Stomach (tissue), 9 donors: ENCODE data around the gene CFLAR. TPM values are rescaled to one million over a fixed set of nuclear protein-coding genes. Genes with fewer than 3 reads are reported as not detected.

Experiments used
- DNase-seq, 2 donors: peaks; one replicate each; pipeline versions ENCODE4 v3.0.0 to v3.0.0-alpha.2; 2013 to 2019
- H3K27ac ChIP-seq, 5 donors: fragments of 200-600 bp in 4 of 5; sonication (generic) in 4 of 5; one replicate each; pipeline ENCODE4 v1.5.1; 2013 to 2019; ENCODE audit warnings: mild to moderate bottlenecking in 1 of 5, moderate library complexity in 1 of 5
- H3K27me3 ChIP-seq, 3 donors: fragments of 200-600 bp; sonication (generic); one replicate each; pipeline ENCODE4 v1.5.1; 2017 to 2019; ENCODE audit warnings: mixed run types in 1 of 3
- H3K36me3 ChIP-seq, 4 donors: fragments of 200-600 bp; sonication (generic); 1 replicate in 3 of 4; 2 replicates in 1 of 4; pipeline ENCODE4 v1.5.1; 2016 to 2019
- H3K4me1 ChIP-seq, 4 donors: fragments of 200-600 bp; sonication (generic); one replicate each; pipeline ENCODE4 v1.5.1; 2016 to 2019
- H3K4me3 ChIP-seq, 4 donors: fragments of 200-600 bp; sonication (generic) in 3 of 4; one replicate each; pipeline ENCODE4 v1.5.1; 2016 to 2019; ENCODE audit warnings: mild to moderate bottlenecking in 1 of 4
- H3K9me3 ChIP-seq, 4 donors: fragments of 200-600 bp; sonication (generic); one replicate each; pipeline ENCODE4 v1.5.1; 2016 to 2019
- CTCF ChIP-seq, 7 experiments: fragments of 450-650 bp in 4 of 7; fragments of 200-600 bp in 3 of 7; sonication (generic) in 3 of 7; IDR thresholded peaks; one replicate each; pipeline ENCODE4 v1.5.1; 2016 to 2019; ENCODE audit warnings: antibody characterized with exemption in 7 of 7, control low read depth in 2 of 7, mild to moderate bottlenecking in 1 of 7
- EP300 ChIP-seq: sonication (generic); formaldehyde crosslinking; IDR thresholded peaks from one replicate; pipeline ENCODE4 v1.6.1; 2017; ENCODE audit warnings: antibody characterized with exemption
- POLR2A ChIP-seq, 4 donors: fragments of 450-650 bp; IDR thresholded peaks; one replicate each; pipeline ENCODE4 v1.6.1; 2016; ENCODE audit warnings: antibody characterized with exemption in 4 of 4, control low read depth in 2 of 4, mild to moderate bottlenecking in 1 of 4, moderate library complexity in 1 of 4
- POLR2AphosphoS5 ChIP-seq, 3 donors: sonication (generic); formaldehyde crosslinking; IDR thresholded peaks; one replicate each; pipeline ENCODE4 v1.6.1; 2016; ENCODE audit warnings: antibody characterized with exemption in 3 of 3
- WGBS, 5 donors: extraction: QIAGEN DNeasy Blood & Tissue Kit in 3 of 5; methylation state at CpG; one replicate each; pipeline versions ENCODE4 v1.1.5 to v1.1.7; 2013 to 2018; 5-methylcytosine and 5-hydroxymethylcytosine counted together
- intact Hi-C: fragments of 100-400 bp; cut with DNase I; formaldehyde crosslinking; loops from one replicate; pipeline ENCODE4 v1.15.1; 2023; ENCODE audit warnings: low total_unique reads
- polyA plus RNA-seq, 3 donors: library from polyadenylated mRNA; stranded (reverse); fragments of 200-250 nt; gene quantifications; one replicate each; pipeline ENCODE4 v1.2.3, GENCODE V29; 2013
- total RNA-seq, 5 donors: library from RNA; depleted of rRNA; stranded (reverse); fragments of >200 nt; gene quantifications; one replicate each; pipeline versions ENCODE4 v1.1.0 to v1.2.3, GENCODE V29; 2014 to 2016
- donor health status: healthy with polysubstance abuse.
- donor health status: Bipolar disorder and iron deficiency.
- donor health status: healthy.

Gene CFLAR
- total and polyA plus RNA-seq, 8 donors: 23.3 to 424 (median 177) TPM

- DNase-seq: no peak
- WGBS, 5 donors: 92 to 99% (median 95%) methylated on average over 3 of the region's 3 CpGs
- Histone ChIP-seq H3K9me3 (no peaks in the 10 kb centered on the region), H3K27me3 (no peaks in the 10 kb centered on the region), H3K4me3 (no peak overlapping the region), H3K36me3 (peaks cover 45 to 92% (median 87%) of the 10 kb centered on the region in 4 donors), H3K4me1 (peaks cover 0 to 70% (median 28%) of the 10 kb centered on the region in 4 donors), H3K27ac (peak overlapping the region in 4 of 5 donors; percentile 69 to 79 (median 75))
- intact Hi-C loops: no loop called here
- TF ChIP-seq POLR2A (IDR thresholded peaks at IDR 0.05) (no peak), CTCF (IDR thresholded peaks at IDR 0.05) (no peak), EP300 (no peak), POLR2AphosphoS5 (IDR thresholded peaks at IDR 0.05) (no peak)
These were observed 34.6 kb downstream of the CFLAR start for GRCh38 chr2:201150454-201151020.

- TF ChIP-seq POLR2A (IDR thresholded peaks at IDR 0.05): no peak
- no peak for TF ChIP-seq CTCF (IDR thresholded peaks at IDR 0.05)
- no peak for TF ChIP-seq POLR2AphosphoS5 (IDR thresholded peaks at IDR 0.05)
- TF ChIP-seq EP300: no peak
- DNase-seq: no peak
- no peaks in the 10 kb centered on the region for H3K9me3 ChIP-seq
- intact Hi-C loops: no loop called here
- H3K27me3 ChIP-seq: no peaks in the 10 kb centered on the region
- peaks cover 0 to 78% (median 28%) of the 10 kb centered on the region in 4 donors for H3K4me1 ChIP-seq
- peaks cover 54 to 92% (median 87%) of the 10 kb centered on the region in 4 donors for H3K36me3 ChIP-seq
- H3K4me3 ChIP-seq: no peak overlapping the region
- WGBS, 5 donors: 59 to 71% (median 67%) methylated on average over 8 of the region's 8 CpGs
- peak overlapping the region; percentile 52 to 79 (median 73) for H3K27ac ChIP-seq
These were observed 35.4 kb downstream of the CFLAR start for GRCh38 chr2:201151127-201151981.

- Histone ChIP-seq H3K4me3 (no peak overlapping the region), H3K27me3 (no peaks in the 10 kb centered on the region), H3K36me3 (peaks cover 64 to 92% (median 87%) of the 10 kb centered on the region in 4 donors), H3K27ac (peak overlapping the region in 4 of 5 donors; percentile 69 to 79 (median 75)), H3K4me1 (peaks cover 8 to 88% (median 31%) of the 10 kb centered on the region in 4 donors), H3K9me3 (no peaks in the 10 kb centered on the region)
- TF ChIP-seq EP300 (no peak), CTCF (IDR thresholded peaks at IDR 0.05) (no peak), POLR2AphosphoS5 (IDR thresholded peaks at IDR 0.05) (no peak), POLR2A (IDR thresholded peaks at IDR 0.05) (no peak)
- WGBS, 5 donors: 92 to 100% (median 93%) methylated on average over 1 of the region's 1 CpG
- no peak for DNase-seq
- intact Hi-C loops: no loop called here
These were observed 36.6 kb downstream of the CFLAR start for GRCh38 chr2:201152517-201152916.

- H3K4me3 ChIP-seq: no peak overlapping the region
- intact Hi-C loops: no loop called here
- H3K27me3 ChIP-seq: no peaks in the 10 kb centered on the region
- H3K4me1 ChIP-seq: peaks cover 14 to 88% (median 36%) of the 10 kb centered on the region in 4 donors
- H3K36me3 ChIP-seq: peaks cover 66 to 93% (median 90%) of the 10 kb centered on the region in 4 donors
- WGBS, 5 donors: 86 to 98% (median 91%) methylated on average over 6 of the region's 6 CpGs
- no peaks in the 10 kb centered on the region for H3K9me3 ChIP-seq
- H3K27ac ChIP-seq: peak overlapping the region in 4 of 5 donors; percentile 69 to 79 (median 75)
- DNase-seq: no peak
- TF ChIP-seq CTCF (IDR thresholded peaks at IDR 0.05) (no peak), EP300 (no peak), POLR2A (IDR thresholded peaks at IDR 0.05) (no peak), POLR2AphosphoS5 (IDR thresholded peaks at IDR 0.05) (no peak)
These were observed 37.2 kb downstream of the CFLAR start for GRCh38 chr2:201152999-201153815.
